GM21825 (cell line): ENCODE results near the gene SIRT1.
"Not testable (repeated sequence)": the region's sequence is repeated elsewhere in the genome, so short reads cannot be mapped to it uniquely, and the experiment has no call there.

Experiments
- ATAC-seq: cut with Tn5 transposase; IDR thresholded peaks from one replicate; pipeline ENCODE4 v1.9.1; 2021; ENCODE audit warnings: mild to moderate bottlenecking, moderate library complexity; ENCODE audit not compliant: unreplicated experiment

Gene SIRT1

DNA sequence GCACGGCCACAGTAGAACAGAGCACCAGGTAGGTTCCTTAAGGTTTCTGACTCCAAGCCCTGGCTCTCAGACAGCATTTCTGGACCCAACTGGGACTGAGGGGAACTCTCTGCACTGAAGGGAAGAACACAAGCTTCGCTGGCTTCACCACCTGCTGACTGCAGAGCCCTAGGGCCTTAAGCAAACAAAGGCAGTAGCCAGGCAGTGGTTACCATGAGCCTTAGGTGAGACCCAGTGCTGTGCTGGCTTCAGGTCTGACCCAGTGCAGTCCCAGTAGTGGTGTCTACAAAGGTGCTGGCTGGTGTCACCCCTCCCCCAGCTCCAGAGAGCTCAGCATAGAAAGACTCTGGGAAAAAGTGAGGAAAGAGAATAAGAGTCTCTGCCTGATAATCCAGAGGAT is 59.5 kb downstream of the SIRT1 start:
- ATAC-seq = no peak

DNA sequence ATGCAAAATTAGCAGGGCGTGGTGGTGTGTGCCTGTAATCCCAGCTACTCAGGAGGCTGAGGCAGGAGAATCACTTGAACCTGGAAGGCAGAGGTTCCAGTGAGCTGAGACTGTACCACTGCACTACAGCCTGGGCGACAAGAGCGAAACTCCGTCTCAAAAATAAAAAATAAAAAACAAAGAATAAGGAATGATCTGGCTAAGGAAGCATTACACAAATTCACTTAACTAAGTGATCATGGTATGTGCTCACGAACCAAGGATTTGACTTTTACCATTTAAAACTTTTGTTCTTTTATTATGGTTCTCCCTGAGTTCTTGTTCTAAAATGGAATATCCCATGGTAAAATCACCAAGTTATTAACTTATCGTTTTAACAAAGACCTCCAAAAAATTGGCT is 71.2 kb downstream of the SIRT1 start:
- ATAC-seq = no peak

DNA sequence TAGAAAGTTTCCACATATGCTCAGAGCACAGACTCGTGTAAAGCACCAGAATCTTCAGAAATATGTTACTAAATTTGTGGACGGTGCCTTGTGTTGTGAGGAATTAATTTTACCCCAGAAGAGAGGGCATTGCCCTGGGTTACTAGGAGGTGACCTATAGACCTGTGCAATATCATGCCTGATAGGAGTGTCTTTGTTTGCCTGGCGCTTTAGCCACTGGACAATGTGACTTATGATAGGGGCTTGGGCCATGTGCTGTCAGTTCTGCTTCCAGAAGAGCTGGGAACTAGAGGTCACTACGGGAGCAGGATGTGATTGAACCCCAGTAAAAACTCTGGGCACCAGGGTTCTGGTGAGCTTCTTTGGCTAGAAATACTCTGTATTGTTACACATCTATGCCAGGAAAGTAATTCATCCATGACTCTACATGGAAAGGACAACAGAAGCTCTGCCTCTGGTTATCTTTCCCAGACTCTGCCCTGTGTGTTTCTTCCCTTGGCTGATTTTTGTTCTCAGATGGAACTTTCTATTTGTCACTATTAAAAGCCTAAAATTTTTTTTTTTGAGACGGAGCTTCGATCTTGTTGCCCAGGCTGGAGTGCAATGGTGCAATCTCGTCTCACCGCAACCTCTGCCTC is 75.5 kb downstream of the SIRT1 start:
- no peak for ATAC-seq

DNA sequence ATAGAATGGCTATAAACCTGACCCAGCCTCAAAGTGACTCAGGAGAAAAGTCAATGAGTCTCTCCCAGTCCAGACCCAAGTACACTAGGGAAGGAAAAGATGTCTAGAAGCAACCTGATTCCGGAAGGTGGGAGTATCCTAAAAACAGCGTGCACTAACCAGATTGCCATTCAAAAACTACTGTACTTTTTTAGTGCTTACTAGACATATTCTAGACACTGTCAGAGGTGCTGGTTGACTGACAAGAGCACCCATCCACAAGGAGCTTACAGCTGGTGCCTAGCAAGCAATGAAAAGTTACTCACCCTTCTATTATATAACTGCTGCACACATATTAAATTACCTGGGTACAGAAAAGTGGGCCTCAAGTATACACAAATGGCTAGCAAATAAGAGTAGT is 81.0 kb downstream of the SIRT1 start:
- ATAC-seq = no peak

DNA sequence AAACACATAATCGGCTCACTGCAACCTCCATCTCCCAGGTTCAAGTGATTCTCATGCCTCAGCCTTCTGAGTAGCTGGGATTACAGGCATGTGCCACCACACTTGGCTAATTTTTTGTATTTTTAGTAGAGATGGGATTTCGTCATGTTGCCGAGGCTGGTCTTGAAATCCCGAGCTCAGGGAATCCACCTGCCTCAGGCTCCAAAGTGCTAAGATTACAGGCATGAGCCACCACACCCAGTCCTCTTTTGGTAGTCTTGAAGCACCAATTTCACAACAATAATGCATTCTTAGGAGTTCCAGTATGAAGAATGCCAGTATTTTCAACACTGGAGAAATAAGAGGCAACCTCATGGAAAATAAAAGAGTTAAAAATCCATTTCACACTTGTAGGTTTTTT is 81.6 kb downstream of the SIRT1 start:
- ATAC-seq = not testable (repeated sequence)
